ENCODE measurements around the gene DNM3. TPM values are rescaled to one million over a fixed set of nuclear protein-coding genes. Genes with fewer than 3 reads are reported as not detected.

The DNM3 gene
- total and polyA plus RNA-seq, 2 experiments from 2014 or later: 0.11 to 1.4 TPM

GRCh38 chr1:172140072-172140471 is 298.8 kb downstream of the DNM3 start:
- H3F3A ChIP-seq (ENCODE audit: insufficient read depth): peaks cover 86% of the 10 kb centered on the region
- H3K27ac ChIP-seq: peak overlapping the region; percentile 98
- H3K4me1 ChIP-seq (ENCODE audit: insufficient read depth): peaks cover 60% of the 10 kb centered on the region
- 25 to 28% methylated on average over 3 of the region's 3 CpGs for WGBS, 2 experiments (ENCODE audit: low coverage in 1 of 2, low lambda C conversion rate in 2 of 2, missing lambda C conversion rate in 2 of 2)
- DNase-seq: no peak
- TF ChIP-seq EZH2phosphoT487 (IDR thresholded peaks at IDR 0.05; ENCODE audit: insufficient read depth, low read depth) (no peak), EZH2 (IDR thresholded peaks at IDR 0.05; ENCODE audit: insufficient read depth, poor library complexity, severe bottlenecking) (no peak)
- peak overlapping the region; percentile 99 for H3K4me3 ChIP-seq
- peak overlapping the region; percentile 99 for H3K4me2 ChIP-seq (ENCODE audit: unreplicated experiment)
- in situ Hi-C loops (cut with MboI): no loop called here
- H3K9ac ChIP-seq: peak overlapping the region; percentile 99
- no peak overlapping the region for H2AFZ ChIP-seq
- no peaks in the 10 kb centered on the region for H4K20me1 ChIP-seq (ENCODE audit: insufficient read depth)
- H3K9me2 ChIP-seq (ENCODE audit: insufficient read depth): no peaks in the 10 kb centered on the region
- H3K36me3 ChIP-seq (ENCODE audit: low read depth): peaks cover 43% of the 10 kb centered on the region
- no peaks in the 10 kb centered on the region for H3K9me3 ChIP-seq (ENCODE audit: low read depth)
- H3K79me2 ChIP-seq (ENCODE audit: insufficient read depth): peaks cover 52% of the 10 kb centered on the region
- no peaks in the 10 kb centered on the region for H3K27me3 ChIP-seq (replicated peaks; ENCODE audit: insufficient read depth)

GRCh38 chr1:172140591-172140990 is 299.3 kb downstream of the DNM3 start:
- Histone ChIP-seq H3K27ac (peak overlapping the region; percentile 98), H3K9me3 (ENCODE audit: low read depth) (no peaks in the 10 kb centered on the region), H3K4me3 (peak overlapping the region; percentile 99), H2AFZ (no peak overlapping the region), H3K9me2 (ENCODE audit: insufficient read depth) (no peaks in the 10 kb centered on the region), H3K4me2 (ENCODE audit: unreplicated experiment) (peak overlapping the region; percentile 99), H3K36me3 (ENCODE audit: low read depth) (peaks cover 43% of the 10 kb centered on the region), H4K20me1 (ENCODE audit: insufficient read depth) (no peaks in the 10 kb centered on the region), H3K79me2 (ENCODE audit: insufficient read depth) (peaks cover 52% of the 10 kb centered on the region), H3K27me3 (replicated peaks; ENCODE audit: insufficient read depth) (no peaks in the 10 kb centered on the region), H3K9ac (peak overlapping the region; percentile 99), H3K4me1 (ENCODE audit: insufficient read depth) (peaks cover 61% of the 10 kb centered on the region), H3F3A (ENCODE audit: insufficient read depth) (peaks cover 91% of the 10 kb centered on the region)
- DNase-seq: no peak
- in situ Hi-C loops (cut with MboI): no loop called here
- TF ChIP-seq EZH2 (IDR thresholded peaks at IDR 0.05; ENCODE audit: insufficient read depth, poor library complexity, severe bottlenecking) (no peak), EZH2phosphoT487 (IDR thresholded peaks at IDR 0.05; ENCODE audit: insufficient read depth, low read depth) (no peak)

- peaks cover 61% of the 10 kb centered on the region for H3K4me1 ChIP-seq (ENCODE audit: insufficient read depth)
- H3K79me2 ChIP-seq (ENCODE audit: insufficient read depth): peaks cover 52% of the 10 kb centered on the region
- in situ Hi-C loops (cut with MboI): no loop called here
- H2AFZ ChIP-seq: no peak overlapping the region; the same call in 1 of the 2 replicates
- TF ChIP-seq EZH2 (IDR thresholded peaks at IDR 0.05; ENCODE audit: insufficient read depth, poor library complexity, severe bottlenecking) (no peak), EZH2phosphoT487 (IDR thresholded peaks at IDR 0.05; ENCODE audit: insufficient read depth, low read depth) (no peak)
- peak; percentile 46 for DNase-seq
- WGBS, 2 experiments (ENCODE audit: low coverage in 1 of 2, low lambda C conversion rate in 2 of 2, missing lambda C conversion rate in 2 of 2): 1% methylated on average over 7 of the region's 7 CpGs
- peaks cover 43% of the 10 kb centered on the region for H3K36me3 ChIP-seq (ENCODE audit: low read depth)
- peak overlapping the region; percentile 99 for H3K4me2 ChIP-seq (ENCODE audit: unreplicated experiment)
- peaks cover 93% of the 10 kb centered on the region for H3F3A ChIP-seq (ENCODE audit: insufficient read depth)
- H3K27ac ChIP-seq: peak overlapping the region; percentile 98
- H3K9ac ChIP-seq: peak overlapping the region; percentile 99
- H4K20me1 ChIP-seq (ENCODE audit: insufficient read depth): no peaks in the 10 kb centered on the region
- no peaks in the 10 kb centered on the region for H3K27me3 ChIP-seq (replicated peaks; ENCODE audit: insufficient read depth)
- H3K9me3 ChIP-seq (ENCODE audit: low read depth): no peaks in the 10 kb centered on the region
- no peaks in the 10 kb centered on the region for H3K9me2 ChIP-seq (ENCODE audit: insufficient read depth)
- H3K4me3 ChIP-seq: peak overlapping the region; percentile 99
These were observed 300.1 kb downstream of the DNM3 start for GRCh38 chr1:172141341-172141881.

DNA sequence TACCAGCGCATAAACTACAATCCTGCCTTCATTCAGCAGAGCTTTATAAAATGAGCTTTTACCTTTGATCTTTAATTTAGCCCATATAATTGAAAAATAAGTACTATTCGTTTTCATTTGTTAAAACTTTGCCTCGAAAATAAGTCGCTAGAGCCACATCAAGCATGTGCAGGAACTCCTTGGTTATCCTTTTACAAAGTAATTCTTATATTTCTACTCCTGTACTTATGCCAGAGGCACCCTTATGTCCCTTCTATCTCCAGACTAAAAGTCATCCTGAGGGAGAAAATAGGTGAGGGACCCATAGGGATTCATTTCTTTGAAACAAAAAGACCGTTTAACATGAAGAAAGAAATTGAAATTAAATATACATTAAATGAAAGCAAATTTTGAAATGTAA is 301.0 kb downstream of the DNM3 start:
- Histone ChIP-seq H3K9me3 (ENCODE audit: low read depth) (no peaks in the 10 kb centered on the region), H2AFZ (no peak overlapping the region), H3K79me2 (ENCODE audit: insufficient read depth) (peaks cover 52% of the 10 kb centered on the region), H3K27ac (peak overlapping the region; percentile 98), H4K20me1 (ENCODE audit: insufficient read depth) (no peaks in the 10 kb centered on the region), H3K27me3 (replicated peaks; ENCODE audit: insufficient read depth) (no peaks in the 10 kb centered on the region), H3K4me3 (peak overlapping the region; percentile 99), H3K4me2 (ENCODE audit: unreplicated experiment) (peak overlapping the region; percentile 99), H3K9ac (peak overlapping the region; percentile 99), H3F3A (ENCODE audit: insufficient read depth) (peaks cover 93% of the 10 kb centered on the region), H3K4me1 (ENCODE audit: insufficient read depth) (peaks cover 61% of the 10 kb centered on the region), H3K9me2 (ENCODE audit: insufficient read depth) (no peaks in the 10 kb centered on the region), H3K36me3 (ENCODE audit: low read depth) (peaks cover 43% of the 10 kb centered on the region)
- 1% methylated on average over 5 of the region's 5 CpGs for WGBS, 2 experiments (ENCODE audit: low coverage in 1 of 2, low lambda C conversion rate in 2 of 2, missing lambda C conversion rate in 2 of 2)
- in situ Hi-C loops (cut with MboI): no loop called here
- DNase-seq: no peak
- no peak for TF ChIP-seq EZH2 (IDR thresholded peaks at IDR 0.05; ENCODE audit: insufficient read depth, poor library complexity, severe bottlenecking)

Data from GM23248 (cell line).